HEK293 (cell line): ENCODE data around the gene AUP1.

Experiments used
- CTCF ChIA-PET: fragments of 350-600 bp; formaldehyde crosslinking; extraction: SDS; loops from one replicate; lab custom pipeline; 2021; ENCODE audit warnings: antibody characterized with exemption; lab: Yijun Ruan, JAX
- POLR2A ChIA-PET: fragments of 300-600 bp; formaldehyde crosslinking; extraction: SDS; loops from one replicate; lab custom pipeline; 2020; ENCODE audit warnings: antibody characterized with exemption, inconsistent platforms; lab: Yijun Ruan, JAX
- H3K27ac ChIP-seq: fragments of 200-500 bp; sonication (Bioruptor generic); 2 replicates; pipeline ENCODE4 v1.5.1; 2014; ENCODE audit warnings: low read depth, low read length, control low read depth, inconsistent platforms; ENCODE audit errors: extremely low read depth
- H3K36me3 ChIP-seq, 2 experiments: fragments of 200-500 bp in 1 of 2; sonication (Bioruptor generic) in 1 of 2; 1 replicate in 1 of 2; 2 replicates in 1 of 2; pipeline ENCODE4 v1.5.1; 2014 to 2017; ENCODE audit warnings: inconsistent platforms in 2 of 2, low read length in 2 of 2; ENCODE audit not compliant: control insufficient read depth in 2 of 2, insufficient read depth in 1 of 2
- H3K4me1 ChIP-seq: fragments of 200-500 bp; sonication (Bioruptor generic); 2 replicates; pipeline ENCODE4 v1.5.1; 2014; ENCODE audit warnings: mild to moderate bottlenecking, low read length, inconsistent platforms; ENCODE audit not compliant: control insufficient read depth, insufficient read depth
- H3K4me3 ChIP-seq: 2 replicates; pipeline ENCODE4 v1.5.1; 2011; ENCODE audit warnings: low read depth, mild to moderate bottlenecking, control low read depth, low read length, moderate library complexity
- H3K9me3 ChIP-seq: fragments of 200-500 bp; sonication (Bioruptor generic); 2 replicates; pipeline ENCODE4 v1.5.1; 2014; ENCODE audit warnings: low read depth, low read length, inconsistent platforms; ENCODE audit not compliant: control insufficient read depth, insufficient read depth
- GLIS2 ChIP-seq: fragments of 450-650 bp; formaldehyde crosslinking; IDR thresholded peaks from 2 replicates; pipeline ENCODE4 v1.5.1; 2016; ENCODE audit warnings: missing biosample characterization, missing genetic modification characterization
- HOXC10 ChIP-seq: sonication (generic); formaldehyde crosslinking; IDR thresholded peaks from 2 replicates; pipeline ENCODE4 v1.8.1; 2023; ENCODE audit warnings: mild to moderate bottlenecking, missing genetic modification reagents
- OSR2 ChIP-seq: fragments of 450-650 bp; formaldehyde crosslinking; IDR thresholded peaks from 2 replicates; pipeline ENCODE4 v1.5.1; 2016; ENCODE audit warnings: missing biosample characterization, missing genetic modification characterization
- ZBTB17 ChIP-seq: fragments of 450-650 bp; formaldehyde crosslinking; IDR thresholded peaks from 2 replicates; pipeline ENCODE4 v1.5.1; 2016; ENCODE audit warnings: missing biosample characterization, missing genetic modification characterization
- ZBTB20 ChIP-seq: fragments of 450-650 bp; formaldehyde crosslinking; IDR thresholded peaks from 2 replicates; pipeline ENCODE4 v1.5.1; 2016; ENCODE audit warnings: missing biosample characterization, missing genetic modification characterization
- ZIC2 ChIP-seq: fragments of 450-650 bp; formaldehyde crosslinking; IDR thresholded peaks from 2 replicates; pipeline ENCODE4 v1.5.1; 2016; ENCODE audit warnings: missing biosample characterization, missing genetic modification characterization
- ZNF10 ChIP-seq: fragments of 450-650 bp; formaldehyde crosslinking; IDR thresholded peaks from 2 replicates; pipeline ENCODE4 v1.5.1; 2017; ENCODE audit warnings: missing biosample characterization, missing genetic modification characterization
- ZNF350 ChIP-seq: fragments of 450-650 bp; formaldehyde crosslinking; IDR thresholded peaks from 2 replicates; pipeline ENCODE4 v1.5.0; 2017; ENCODE audit warnings: missing biosample characterization, mild to moderate bottlenecking, missing genetic modification characterization
- ZNF394 ChIP-seq: fragments of 450-650 bp; formaldehyde crosslinking; IDR thresholded peaks from 2 replicates; pipeline ENCODE4 v1.5.1; 2016; ENCODE audit warnings: missing biosample characterization, missing genetic modification characterization, mild to moderate bottlenecking, moderate library complexity, borderline replicate concordance
- ZNF624 ChIP-seq: fragments of 450-650 bp; formaldehyde crosslinking; IDR thresholded peaks from 2 replicates; pipeline ENCODE4 v1.5.1; 2017; ENCODE audit warnings: missing biosample characterization, missing genetic modification characterization
- ZNF768 ChIP-seq: fragments of 450-650 bp; formaldehyde crosslinking; IDR thresholded peaks from 2 replicates; pipeline ENCODE4 v1.5.1; 2018; ENCODE audit warnings: missing biosample characterization, mild to moderate bottlenecking, missing genetic modification characterization
- ZNF776 ChIP-seq: fragments of 450-650 bp; formaldehyde crosslinking; IDR thresholded peaks from 2 replicates; pipeline ENCODE4 v1.5.0; 2017; ENCODE audit warnings: missing biosample characterization, missing genetic modification characterization, borderline replicate concordance
- ZNF843 ChIP-seq: fragments of 450-650 bp; formaldehyde crosslinking; IDR thresholded peaks from 2 replicates; pipeline ENCODE4 v1.5.1; 2016; ENCODE audit warnings: missing biosample characterization, missing genetic modification characterization
- TF ChIP-seq, protein P1 (sequence below): fragments of 450-650 bp; formaldehyde crosslinking; IDR thresholded peaks from 2 replicates; pipeline ENCODE4 v1.5.1; 2016; ENCODE audit warnings: missing biosample characterization, missing genetic modification characterization
- TF ChIP-seq, protein P2 (sequence below): fragments of 450-650 bp; formaldehyde crosslinking; IDR thresholded peaks from 2 replicates; pipeline ENCODE4 v1.5.1; 2016; ENCODE audit warnings: missing biosample characterization, missing genetic modification characterization
- TF ChIP-seq, protein P3 (sequence below): fragments of 450-650 bp; formaldehyde crosslinking; IDR thresholded peaks from 2 replicates; pipeline ENCODE4 v1.5.1; 2016; ENCODE audit warnings: missing biosample characterization, missing genetic modification characterization
- TF ChIP-seq, protein P4 (sequence below): fragments of 450-650 bp; formaldehyde crosslinking; optimal IDR thresholded peaks from 2 replicates; pipeline ENCODE3; 2016; ENCODE audit warnings: missing biosample characterization, mild to moderate bottlenecking, missing genetic modification characterization
- TF ChIP-seq, protein P5 (sequence below): fragments of 450-650 bp; formaldehyde crosslinking; IDR thresholded peaks from 2 replicates; pipeline ENCODE4 v1.5.1; 2016; ENCODE audit warnings: missing biosample characterization, missing genetic modification characterization

AUP1 gene

DNA sequence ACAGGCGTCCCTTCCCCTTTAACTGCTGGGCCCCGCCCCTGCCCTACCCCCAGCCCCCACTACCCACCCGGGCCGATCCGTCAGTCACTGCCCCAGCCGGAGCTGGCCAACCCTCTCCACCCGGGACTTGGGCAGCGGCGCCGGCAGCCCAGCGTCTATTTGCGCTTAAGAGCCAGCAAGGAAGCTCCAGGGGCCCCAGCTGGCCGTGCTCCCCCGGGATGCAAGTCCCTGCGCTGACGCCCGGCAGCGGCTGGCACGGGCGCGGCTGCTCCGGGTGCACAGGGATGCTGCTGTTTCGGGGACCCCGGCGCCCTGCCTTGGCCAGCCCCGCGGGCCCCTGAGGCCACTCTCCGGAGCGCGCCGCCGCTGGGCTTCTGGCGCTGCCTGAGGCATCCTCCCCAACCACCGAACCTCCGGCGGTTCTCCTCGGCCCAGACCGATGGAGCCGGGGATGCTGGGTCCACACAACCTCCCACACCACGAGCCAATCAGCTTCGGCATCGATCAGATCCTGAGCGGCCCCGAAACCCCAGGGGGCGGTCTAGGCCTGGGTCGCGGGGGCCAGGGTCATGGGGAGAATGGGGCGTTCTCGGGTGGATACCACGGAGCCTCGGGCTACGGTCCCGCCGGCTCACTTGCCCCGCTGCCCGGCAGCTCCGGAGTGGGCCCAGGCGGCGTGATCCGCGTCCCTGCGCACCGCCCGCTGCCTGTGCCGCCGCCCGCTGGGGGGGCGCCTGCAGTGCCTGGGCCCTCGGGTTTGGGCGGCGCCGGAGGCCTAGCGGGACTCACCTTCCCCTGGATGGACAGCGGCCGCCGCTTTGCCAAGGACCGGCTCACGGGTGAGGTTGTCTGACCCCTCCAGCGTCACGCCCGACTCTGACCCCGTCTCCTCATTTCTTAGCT lies 14.9 kb downstream of the AUP1 start, which contains the start of gene TLX2:
TLX2 (plus strand) TSS at position 83 of the 903 bp plus-strand sequence; CDS start at position 440, 357 bp downstream.
- Histone ChIP-seq H3K4me3 (peak within 1 kb of the TSS; percentile 26), H3K4me1 (no peaks in the 10 kb centered on the region), H3K36me3 (no peaks in the 10 kb centered on the region), H3K27ac (no peak within 1 kb of the TSS), H3K9me3 (no peaks in the 10 kb centered on the region)
- TF ChIP-seq ZBTB20 (tag by site-specific recombination) (no peak), OSR2 (tag by site-specific recombination) (no peak), ZNF768 (tag by site-specific recombination) (no peak), GLIS2 (tag by site-specific recombination) (no peak), ZNF394 (tag by site-specific recombination) (no peak), ZIC2 (tag by site-specific recombination) (no peak), HOXC10 (CRISPR knock-in tag) (no peak), ZNF350 (tag by site-specific recombination) (no peak), ZNF10 (tag by site-specific recombination) (no peak), ZBTB17 (tag by site-specific recombination) (no peak), ZNF776 (no peak), ZNF843 (no peak), ZNF624 (no peak)
- TF ChIP-seq, protein P1, sequence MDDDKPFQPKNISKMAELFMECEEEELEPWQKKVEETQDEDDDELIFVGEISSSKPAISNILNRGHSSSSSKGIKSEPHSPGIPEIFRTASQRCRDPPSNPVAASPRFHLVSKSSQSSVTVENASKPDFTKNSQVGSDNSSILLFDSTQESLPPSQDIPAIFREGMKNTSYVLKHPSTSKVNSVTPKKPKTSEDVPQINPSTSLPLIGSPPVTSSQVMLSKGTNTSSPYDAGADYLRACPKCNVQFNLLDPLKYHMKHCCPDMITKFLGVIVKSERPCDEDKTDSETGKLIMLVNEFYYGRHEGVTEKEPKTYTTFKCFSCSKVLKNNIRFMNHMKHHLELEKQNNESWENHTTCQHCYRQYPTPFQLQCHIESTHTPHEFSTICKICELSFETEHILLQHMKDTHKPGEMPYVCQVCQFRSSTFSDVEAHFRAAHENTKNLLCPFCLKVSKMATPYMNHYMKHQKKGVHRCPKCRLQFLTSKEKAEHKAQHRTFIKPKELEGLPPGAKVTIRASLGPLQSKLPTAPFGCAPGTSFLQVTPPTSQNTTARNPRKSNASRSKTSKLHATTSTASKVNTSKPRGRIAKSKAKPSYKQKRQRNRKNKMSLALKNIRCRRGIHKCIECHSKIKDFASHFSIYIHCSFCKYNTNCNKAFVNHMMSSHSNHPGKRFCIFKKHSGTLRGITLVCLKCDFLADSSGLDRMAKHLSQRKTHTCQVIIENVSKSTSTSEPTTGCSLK (tag by site-specific recombination) = no peak
- TF ChIP-seq, protein P2, sequence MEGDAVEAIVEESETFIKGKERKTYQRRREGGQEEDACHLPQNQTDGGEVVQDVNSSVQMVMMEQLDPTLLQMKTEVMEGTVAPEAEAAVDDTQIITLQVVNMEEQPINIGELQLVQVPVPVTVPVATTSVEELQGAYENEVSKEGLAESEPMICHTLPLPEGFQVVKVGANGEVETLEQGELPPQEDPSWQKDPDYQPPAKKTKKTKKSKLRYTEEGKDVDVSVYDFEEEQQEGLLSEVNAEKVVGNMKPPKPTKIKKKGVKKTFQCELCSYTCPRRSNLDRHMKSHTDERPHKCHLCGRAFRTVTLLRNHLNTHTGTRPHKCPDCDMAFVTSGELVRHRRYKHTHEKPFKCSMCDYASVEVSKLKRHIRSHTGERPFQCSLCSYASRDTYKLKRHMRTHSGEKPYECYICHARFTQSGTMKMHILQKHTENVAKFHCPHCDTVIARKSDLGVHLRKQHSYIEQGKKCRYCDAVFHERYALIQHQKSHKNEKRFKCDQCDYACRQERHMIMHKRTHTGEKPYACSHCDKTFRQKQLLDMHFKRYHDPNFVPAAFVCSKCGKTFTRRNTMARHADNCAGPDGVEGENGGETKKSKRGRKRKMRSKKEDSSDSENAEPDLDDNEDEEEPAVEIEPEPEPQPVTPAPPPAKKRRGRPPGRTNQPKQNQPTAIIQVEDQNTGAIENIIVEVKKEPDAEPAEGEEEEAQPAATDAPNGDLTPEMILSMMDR (tag by site-specific recombination) = no peak
- TF ChIP-seq, protein P3, sequence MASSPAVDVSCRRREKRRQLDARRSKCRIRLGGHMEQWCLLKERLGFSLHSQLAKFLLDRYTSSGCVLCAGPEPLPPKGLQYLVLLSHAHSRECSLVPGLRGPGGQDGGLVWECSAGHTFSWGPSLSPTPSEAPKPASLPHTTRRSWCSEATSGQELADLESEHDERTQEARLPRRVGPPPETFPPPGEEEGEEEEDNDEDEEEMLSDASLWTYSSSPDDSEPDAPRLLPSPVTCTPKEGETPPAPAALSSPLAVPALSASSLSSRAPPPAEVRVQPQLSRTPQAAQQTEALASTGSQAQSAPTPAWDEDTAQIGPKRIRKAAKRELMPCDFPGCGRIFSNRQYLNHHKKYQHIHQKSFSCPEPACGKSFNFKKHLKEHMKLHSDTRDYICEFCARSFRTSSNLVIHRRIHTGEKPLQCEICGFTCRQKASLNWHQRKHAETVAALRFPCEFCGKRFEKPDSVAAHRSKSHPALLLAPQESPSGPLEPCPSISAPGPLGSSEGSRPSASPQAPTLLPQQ (tag by site-specific recombination) = no peak
- TF ChIP-seq, protein P4, sequence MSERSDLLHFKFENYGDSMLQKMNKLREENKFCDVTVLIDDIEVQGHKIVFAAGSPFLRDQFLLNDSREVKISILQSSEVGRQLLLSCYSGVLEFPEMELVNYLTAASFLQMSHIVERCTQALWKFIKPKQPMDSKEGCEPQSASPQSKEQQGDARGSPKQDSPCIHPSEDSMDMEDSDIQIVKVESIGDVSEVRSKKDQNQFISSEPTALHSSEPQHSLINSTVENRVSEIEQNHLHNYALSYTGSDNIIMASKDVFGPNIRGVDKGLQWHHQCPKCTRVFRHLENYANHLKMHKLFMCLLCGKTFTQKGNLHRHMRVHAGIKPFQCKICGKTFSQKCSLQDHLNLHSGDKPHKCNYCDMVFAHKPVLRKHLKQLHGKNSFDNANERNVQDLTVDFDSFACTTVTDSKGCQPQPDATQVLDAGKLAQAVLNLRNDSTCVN (tag by site-specific recombination) = no peak
- TF ChIP-seq, protein P5, sequence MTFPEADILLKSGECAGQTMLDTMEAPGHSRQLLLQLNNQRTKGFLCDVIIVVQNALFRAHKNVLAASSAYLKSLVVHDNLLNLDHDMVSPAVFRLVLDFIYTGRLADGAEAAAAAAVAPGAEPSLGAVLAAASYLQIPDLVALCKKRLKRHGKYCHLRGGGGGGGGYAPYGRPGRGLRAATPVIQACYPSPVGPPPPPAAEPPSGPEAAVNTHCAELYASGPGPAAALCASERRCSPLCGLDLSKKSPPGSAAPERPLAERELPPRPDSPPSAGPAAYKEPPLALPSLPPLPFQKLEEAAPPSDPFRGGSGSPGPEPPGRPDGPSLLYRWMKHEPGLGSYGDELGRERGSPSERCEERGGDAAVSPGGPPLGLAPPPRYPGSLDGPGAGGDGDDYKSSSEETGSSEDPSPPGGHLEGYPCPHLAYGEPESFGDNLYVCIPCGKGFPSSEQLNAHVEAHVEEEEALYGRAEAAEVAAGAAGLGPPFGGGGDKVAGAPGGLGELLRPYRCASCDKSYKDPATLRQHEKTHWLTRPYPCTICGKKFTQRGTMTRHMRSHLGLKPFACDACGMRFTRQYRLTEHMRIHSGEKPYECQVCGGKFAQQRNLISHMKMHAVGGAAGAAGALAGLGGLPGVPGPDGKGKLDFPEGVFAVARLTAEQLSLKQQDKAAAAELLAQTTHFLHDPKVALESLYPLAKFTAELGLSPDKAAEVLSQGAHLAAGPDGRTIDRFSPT (tag by site-specific recombination) = no peak
- ChIA-PET POLR2A (interaction anchor here (0.9 to 1.0 kb wide), 2 partner anchors 11 to 15 kb away, joined by 3 to 4 read pairs; partner anchors contain the start of genes AUP1, DQX1 and HTRA2), CTCF (no interaction called here)
